Endothelial cell (in vitro differentiated cells): ENCODE data around the gene ELFN1. TPM values are rescaled to one million over a fixed set of nuclear protein-coding genes. Genes with fewer than 3 reads are reported as not detected.

Source experiments
- DNase-seq: peaks from one replicate; pipeline ENCODE4 v3.0.0; 2021; ENCODE audit warnings: low spot score
- H3K27ac Mint-ChIP-seq: one replicate; pipeline ENCODE4 v1.8.0; 2021; ENCODE audit warnings: mixed read lengths, inconsistent platforms; ENCODE audit not compliant: unreplicated experiment
- H3K27me3 Mint-ChIP-seq: one replicate; pipeline ENCODE4 v1.8.0; 2021; ENCODE audit warnings: mild to moderate bottlenecking, moderate library complexity, mixed read lengths, inconsistent platforms; ENCODE audit not compliant: unreplicated experiment
- H3K36me3 Mint-ChIP-seq: one replicate; pipeline ENCODE4 v1.8.0; 2021; ENCODE audit warnings: mild to moderate bottlenecking, low read depth, mixed read lengths, inconsistent platforms; ENCODE audit not compliant: unreplicated experiment
- H3K4me1 Mint-ChIP-seq: one replicate; pipeline ENCODE4 v1.8.0; 2021; ENCODE audit warnings: mild to moderate bottlenecking, mixed read lengths, inconsistent platforms; ENCODE audit not compliant: unreplicated experiment
- H3K4me3 Mint-ChIP-seq: one replicate; pipeline ENCODE4 v1.8.0; 2021; ENCODE audit warnings: mild to moderate bottlenecking, mixed read lengths, inconsistent platforms; ENCODE audit not compliant: unreplicated experiment
- H3K9me3 Mint-ChIP-seq: one replicate; pipeline ENCODE4 v1.8.0; 2021; ENCODE audit warnings: mixed read lengths, inconsistent platforms; ENCODE audit not compliant: unreplicated experiment
- total RNA-seq: library from RNA; stranded (reverse); fragmentation: NEBNext Ultra II Directional; extraction: Animal tissue kit (Norgen Biotek cat#: 25700); gene quantifications from one replicate; pipeline ENCODE4 v1.2.1, GENCODE V29; 2021; ENCODE audit not compliant: unreplicated experiment
- TF ChIP-seq, protein P1 (sequence below): fragments of 200-600 bp; sonication (generic); IDR thresholded peaks from one replicate; pipeline ENCODE4 v1.5.0; 2021; ENCODE audit warnings: antibody characterized with exemption; ENCODE audit not compliant: unreplicated experiment

Gene ELFN1
- total RNA-seq, 1 donor from 2014 or later = 10.6 TPM

DNA sequence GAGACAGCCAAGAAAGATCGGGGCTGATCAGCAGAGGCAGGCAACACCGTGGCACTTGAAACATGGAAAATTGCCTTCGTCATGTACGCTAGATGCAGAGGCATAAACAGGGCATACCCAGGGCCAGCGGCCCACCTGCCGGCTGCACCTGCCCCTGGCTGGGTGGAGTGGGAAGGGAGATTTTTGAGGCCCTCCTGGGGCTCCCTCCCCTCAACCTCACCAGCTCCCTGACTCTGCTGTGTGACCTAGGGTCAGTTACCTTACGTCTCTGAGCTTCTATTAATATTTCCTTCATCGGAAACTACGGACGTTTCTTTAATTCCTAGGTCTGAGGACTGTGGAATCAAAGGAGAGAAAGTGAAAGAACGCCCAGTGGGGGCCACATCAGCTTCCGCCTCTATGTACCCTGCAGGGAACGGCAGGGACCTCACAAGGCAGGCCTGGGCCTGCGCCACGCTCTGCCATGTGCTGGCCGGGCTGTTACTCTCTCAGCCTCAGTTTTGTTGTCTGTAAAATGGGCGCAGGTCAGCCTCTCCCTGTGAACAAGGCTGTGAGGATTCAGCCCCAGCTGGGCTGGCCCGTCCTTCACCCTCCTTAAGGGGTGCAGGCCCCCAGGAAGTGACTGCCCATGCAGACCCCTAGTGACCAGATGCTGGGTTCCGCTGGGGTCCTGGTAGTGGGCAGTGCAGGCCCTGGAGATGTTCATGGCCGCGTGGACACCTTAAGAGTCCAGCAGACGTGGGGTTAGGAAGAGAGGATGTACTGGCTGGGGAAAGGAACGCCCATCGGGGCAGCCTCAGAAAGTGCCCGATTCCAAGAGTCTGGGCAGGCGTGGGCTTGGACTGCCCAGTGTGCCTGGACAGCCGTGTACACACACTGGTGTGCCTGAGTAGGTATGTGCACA is 22.7 kb downstream of the ELFN1 start:
- TF ChIP-seq, protein P1, sequence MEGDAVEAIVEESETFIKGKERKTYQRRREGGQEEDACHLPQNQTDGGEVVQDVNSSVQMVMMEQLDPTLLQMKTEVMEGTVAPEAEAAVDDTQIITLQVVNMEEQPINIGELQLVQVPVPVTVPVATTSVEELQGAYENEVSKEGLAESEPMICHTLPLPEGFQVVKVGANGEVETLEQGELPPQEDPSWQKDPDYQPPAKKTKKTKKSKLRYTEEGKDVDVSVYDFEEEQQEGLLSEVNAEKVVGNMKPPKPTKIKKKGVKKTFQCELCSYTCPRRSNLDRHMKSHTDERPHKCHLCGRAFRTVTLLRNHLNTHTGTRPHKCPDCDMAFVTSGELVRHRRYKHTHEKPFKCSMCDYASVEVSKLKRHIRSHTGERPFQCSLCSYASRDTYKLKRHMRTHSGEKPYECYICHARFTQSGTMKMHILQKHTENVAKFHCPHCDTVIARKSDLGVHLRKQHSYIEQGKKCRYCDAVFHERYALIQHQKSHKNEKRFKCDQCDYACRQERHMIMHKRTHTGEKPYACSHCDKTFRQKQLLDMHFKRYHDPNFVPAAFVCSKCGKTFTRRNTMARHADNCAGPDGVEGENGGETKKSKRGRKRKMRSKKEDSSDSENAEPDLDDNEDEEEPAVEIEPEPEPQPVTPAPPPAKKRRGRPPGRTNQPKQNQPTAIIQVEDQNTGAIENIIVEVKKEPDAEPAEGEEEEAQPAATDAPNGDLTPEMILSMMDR = no peak
- peaks cover 21% of the 10 kb centered on the region for H3K36me3 Mint-ChIP-seq
- H3K4me3 Mint-ChIP-seq = no peak overlapping the region
- peaks cover 7% of the 10 kb centered on the region for H3K27me3 Mint-ChIP-seq
- no peaks in the 10 kb centered on the region for H3K9me3 Mint-ChIP-seq
- H3K27ac Mint-ChIP-seq = no peak overlapping the region
- DNase-seq = no peak
- peaks cover 3% of the 10 kb centered on the region for H3K4me1 Mint-ChIP-seq

DNA sequence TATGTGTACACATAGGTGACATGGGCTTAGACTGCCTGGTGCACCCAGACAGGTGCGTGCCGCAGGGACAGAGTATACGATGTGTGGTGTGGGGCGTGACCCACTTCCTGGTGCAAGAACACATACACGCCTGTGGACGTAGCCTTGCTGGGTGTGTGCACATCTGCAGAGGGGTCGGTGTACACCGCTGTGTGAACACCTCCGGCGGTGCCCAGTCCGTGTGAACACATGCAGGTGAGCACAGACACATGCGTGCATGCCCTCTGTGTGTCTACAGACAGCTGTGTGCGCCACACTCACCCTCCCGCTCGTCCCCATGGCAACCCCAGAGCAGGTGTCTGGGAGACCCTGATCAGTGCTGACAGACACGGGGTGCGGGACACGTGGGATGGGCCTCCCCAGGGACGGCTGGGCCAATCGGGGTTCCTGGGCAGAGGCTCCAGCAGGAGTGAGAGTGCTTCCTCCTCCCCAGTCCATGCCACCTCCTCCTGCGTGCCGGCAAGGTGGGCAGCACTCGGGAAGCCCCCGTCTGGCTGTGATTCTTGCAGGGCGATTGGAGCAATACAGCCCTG is 23.4 kb downstream of the ELFN1 start:
- Mint-ChIP-seq H3K4me3 (no peak overlapping the region), H3K9me3 (no peaks in the 10 kb centered on the region), H3K36me3 (peaks cover 18% of the 10 kb centered on the region), H3K27ac (no peak overlapping the region), H3K27me3 (peaks cover 7% of the 10 kb centered on the region), H3K4me1 (peaks cover 3% of the 10 kb centered on the region)
- no peak for DNase-seq
- TF ChIP-seq, protein P1 = no peak

DNA sequence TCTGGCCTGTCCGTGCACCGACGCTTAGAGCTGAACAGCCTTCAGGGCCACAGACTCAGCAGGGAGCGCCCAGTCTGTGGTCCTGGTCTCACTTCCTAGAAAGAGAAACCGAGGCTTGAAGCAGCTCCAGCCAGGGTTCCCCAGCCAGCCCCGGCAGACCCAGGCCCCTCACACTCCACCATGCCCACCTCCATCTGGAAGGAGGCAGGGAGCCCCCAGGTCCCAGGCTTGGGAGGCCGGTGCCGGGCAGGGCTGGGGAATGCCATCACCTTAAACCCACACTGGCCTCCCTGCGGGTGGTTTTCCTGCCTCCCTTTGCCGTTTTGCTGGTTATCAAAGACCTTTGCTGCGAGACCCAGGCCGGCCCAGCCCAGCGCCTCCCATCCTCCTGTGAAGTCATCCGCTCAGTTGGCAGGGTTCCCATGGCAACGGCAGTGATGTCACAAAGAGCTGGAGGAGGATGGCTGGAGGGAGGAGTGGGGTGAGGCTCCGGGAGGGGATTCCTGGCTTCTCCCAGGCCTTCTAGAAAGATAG is 24.0 kb downstream of the ELFN1 start:
- TF ChIP-seq, protein P1 = no peak
- no peak overlapping the region for H3K4me3 Mint-ChIP-seq
- no peak overlapping the region for H3K27ac Mint-ChIP-seq
- no peaks in the 10 kb centered on the region for H3K9me3 Mint-ChIP-seq
- peaks cover 3% of the 10 kb centered on the region for H3K4me1 Mint-ChIP-seq
- peaks cover 7% of the 10 kb centered on the region for H3K27me3 Mint-ChIP-seq
- peaks cover 16% of the 10 kb centered on the region for H3K36me3 Mint-ChIP-seq
- DNase-seq = no peak

DNA sequence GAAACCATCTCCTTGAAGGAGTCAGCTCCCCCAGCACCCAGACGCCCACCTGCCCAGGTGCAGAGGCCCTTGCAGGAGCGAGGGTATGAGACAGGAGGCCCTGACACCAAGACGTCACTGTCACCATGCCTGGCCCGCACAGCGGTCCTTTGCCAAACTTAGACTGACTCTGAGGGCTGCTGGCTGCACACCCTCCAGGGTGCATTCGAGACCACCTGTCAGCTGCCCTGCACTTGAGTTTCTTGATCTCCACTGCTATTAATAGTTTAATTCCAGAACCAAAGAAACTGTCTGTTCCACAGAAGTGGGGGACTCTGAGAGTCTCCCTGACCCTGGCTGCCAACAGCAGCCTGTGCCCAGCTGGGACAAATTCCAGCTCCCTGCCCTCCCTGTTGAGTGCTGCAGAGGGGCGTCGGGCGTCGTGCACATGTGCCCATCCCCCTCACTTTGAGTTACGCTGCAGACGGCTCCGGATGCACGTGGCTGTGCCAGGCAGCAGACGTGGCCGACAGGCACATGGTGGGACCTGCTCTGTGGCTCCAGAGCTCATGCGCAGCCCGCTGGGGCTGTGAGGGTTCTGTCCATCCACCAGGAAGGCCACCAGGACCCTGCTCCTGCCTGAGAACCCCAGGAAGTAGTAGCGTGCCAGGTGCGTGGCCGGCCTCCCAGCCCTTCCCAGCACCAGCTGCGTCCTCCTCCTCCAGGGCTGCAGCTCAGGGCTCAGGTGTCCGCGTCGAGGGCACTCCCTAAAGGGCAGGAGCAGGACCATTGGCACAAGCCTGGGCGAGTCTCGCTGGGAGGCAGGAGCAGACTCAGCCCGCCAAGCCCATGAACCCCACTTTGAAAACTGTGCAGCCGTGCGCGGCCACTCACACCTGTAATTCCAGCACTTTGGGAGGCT is 24.8 kb downstream of the ELFN1 start:
- H3K36me3 Mint-ChIP-seq = peaks cover 14% of the 10 kb centered on the region
- H3K4me3 Mint-ChIP-seq = no peak overlapping the region
- no peak for DNase-seq
- H3K27me3 Mint-ChIP-seq = peaks cover 7% of the 10 kb centered on the region
- H3K9me3 Mint-ChIP-seq = no peaks in the 10 kb centered on the region
- TF ChIP-seq, protein P1 = no peak
- H3K4me1 Mint-ChIP-seq = peaks cover 3% of the 10 kb centered on the region
- no peak overlapping the region for H3K27ac Mint-ChIP-seq
